K562 (cell line): ENCODE measurements around the gene ZNF768. TPM values are rescaled to one million over a fixed set of nuclear protein-coding genes. Genes with fewer than 3 reads are reported as not detected.
A peak's percentile ranks its signal among the peaks of the same experiment; 100 is the strongest.

Experiments
- ADNP ChIP-seq: fragments of 200-800 bp; sonication (Bioruptor generic); IDR thresholded peaks from 2 replicates; pipeline ENCODE4 v1.6.1; 2016; ENCODE audit warnings: missing genetic modification characterization, missing compliant biosample characterization
- BRCA1 ChIP-seq, 2 experiments: fragments of 450-650 bp in 1 of 2; sonication (generic) in 1 of 2; formaldehyde crosslinking in 1 of 2; IDR thresholded peaks; 2 replicates each; pipeline versions ENCODE4 v1.5.0 to v1.6.1; 2017 to 2020; ENCODE audit warnings: mild to moderate bottlenecking in 1 of 2, missing genetic modification reagents in 1 of 2
- FOS ChIP-seq: IDR thresholded peaks from 3 replicates; pipeline ENCODE4 v1.6.1; 2011; ENCODE audit not compliant: insufficient read length; ENCODE audit errors: extremely low read depth
- KLF1 ChIP-seq: fragments of 450-650 bp; IDR thresholded peaks from 2 replicates; pipeline ENCODE4 v1.6.1; 2016; ENCODE audit warnings: missing genetic modification characterization, missing compliant biosample characterization
- NCOR1 ChIP-seq: fragments of 450-650 bp; IDR thresholded peaks from 2 replicates; pipeline ENCODE4 v1.6.1; 2016; ENCODE audit warnings: mild to moderate bottlenecking, moderate library complexity
- RAD21 ChIP-seq, 2 experiments: fragments of 250-450 bp in 1 of 2; fragments of 450-650 bp in 1 of 2; sonication (Bioruptor Pico) in 1 of 2; formaldehyde crosslinking in 1 of 2; IDR thresholded peaks in 1 of 2; conservative IDR thresholded peaks in 1 of 2; 2 replicates each; pipeline versions ENCODE4 v1.4.0 to v1.8.0; 2020 to 2022; ENCODE audit warnings: mild to moderate bottlenecking in 2 of 2, moderate library complexity in 1 of 2
- RBM17 ChIP-seq: fragments of 200-400 bp; formaldehyde crosslinking; IDR thresholded peaks from 2 replicates; pipeline ENCODE4 v1.6.1; 2017; ENCODE audit warnings: low read depth, mild to moderate bottlenecking, low read length, borderline replicate concordance
- TCF7L2 ChIP-seq: fragments of 150-350 bp; IDR thresholded peaks from 2 replicates; pipeline ENCODE4 v1.6.1; 2016; ENCODE audit warnings: low read depth, mild to moderate bottlenecking, low read length, moderate library complexity
- ZNF121 ChIP-seq: sonication (generic); formaldehyde crosslinking; conservative IDR thresholded peaks from 2 replicates; pipeline ENCODE4 v1.8.0; 2022; ENCODE audit warnings: missing genetic modification reagents
- ZNF24 ChIP-seq: fragments of 450-650 bp; IDR thresholded peaks from 2 replicates; pipeline ENCODE4 v1.6.1; 2016
- ZNF584 ChIP-seq: fragments of 200-800 bp; sonication (Bioruptor generic); IDR thresholded peaks from 2 replicates; pipeline ENCODE4 v1.6.1; 2016; ENCODE audit warnings: low read depth, mild to moderate bottlenecking, missing genetic modification characterization, missing compliant biosample characterization
- ZNF589 ChIP-seq: fragments of 200-800 bp; sonication (Bioruptor generic); IDR thresholded peaks from 2 replicates; pipeline ENCODE4 v1.6.1; 2016; ENCODE audit warnings: low read depth, missing genetic modification characterization, missing compliant biosample characterization
- polyA plus RNA-seq, 8 experiments: library from polyadenylated mRNA; depleted of rRNA in 4 of 8; stranded (reverse) in 5 of 8; unstranded in 3 of 8; fragments of >200 nt; fragmentation: Nextera tagmentation in 2 of 8; fragmentation: Illumina TruSeq in 1 of 8; extraction: Ambion mirVana in 2 of 8; extraction: Trizol in 1 of 8; gene quantifications; 2 replicates each; pipeline versions ENCODE4 v1.2.1 to v1.2.3, GENCODE V29; 2011 to 2014; ENCODE audit warnings: inconsistent platforms in 1 of 8, missing spikeins in 1 of 8
- total RNA-seq, 7 experiments: library from RNA; depleted of rRNA in 6 of 7; stranded (reverse); fragments of >200 nt in 6 of 7; fragmentation: Illumina TruSeq in 2 of 7; extraction: Trizol in 2 of 7; gene quantifications; 2 replicates each; pipeline versions ENCODE4 v1.2.1 to v1.2.3, GENCODE V29; 2011 to 2021; ENCODE audit warnings: low replicate concordance in 1 of 7
- TF ChIP-seq, protein P1 (sequence below): fragments of 450-650 bp; IDR thresholded peaks from 2 replicates; pipeline ENCODE4 v1.6.1; 2016; ENCODE audit warnings: mild to moderate bottlenecking
- TF ChIP-seq, protein P2 (sequence below), 3 experiments: fragments of 200-800 bp in 1 of 3; fragments of 250-450 bp in 1 of 3; fragments of 450-650 bp in 1 of 3; sonication (Bioruptor Pico) in 1 of 3; sonication (Bioruptor generic) in 1 of 3; formaldehyde crosslinking in 1 of 3; IDR thresholded peaks; 2 replicates each; pipeline versions ENCODE4 v1.6.1 to v1.8.0; 2016 to 2022; ENCODE audit warnings: mild to moderate bottlenecking in 2 of 3, missing genetic modification characterization in 2 of 3, missing compliant biosample characterization in 1 of 3, moderate library complexity in 1 of 3
- TF ChIP-seq, protein P3 (sequence below), 2 experiments: fragments of 450-650 bp in 1 of 2; IDR thresholded peaks; 2 replicates each; pipeline ENCODE4 v1.6.1; 2011 to 2017; ENCODE audit warnings: low read depth in 2 of 2, antibody characterized with exemption in 1 of 2, borderline replicate concordance in 1 of 2, low read length in 1 of 2, mild to moderate bottlenecking in 1 of 2, mixed read lengths in 1 of 2; ENCODE audit not compliant: control insufficient read depth in 1 of 2
- TF ChIP-seq, protein P4 (sequence below): fragments of 250-450 bp; sonication (Bioruptor Pico); IDR thresholded peaks from 2 replicates; pipeline ENCODE4 v1.8.0; 2021; ENCODE audit warnings: moderate library complexity, mild to moderate bottlenecking, inconsistent platforms

The ZNF768 gene
- total and polyA plus RNA-seq, 9 of the 15 experiments (the other 6 are each of a cell fraction or from before 2014, with no cell fraction given) = 0.13 to 50.7 (median 26.9) TPM

DNA sequence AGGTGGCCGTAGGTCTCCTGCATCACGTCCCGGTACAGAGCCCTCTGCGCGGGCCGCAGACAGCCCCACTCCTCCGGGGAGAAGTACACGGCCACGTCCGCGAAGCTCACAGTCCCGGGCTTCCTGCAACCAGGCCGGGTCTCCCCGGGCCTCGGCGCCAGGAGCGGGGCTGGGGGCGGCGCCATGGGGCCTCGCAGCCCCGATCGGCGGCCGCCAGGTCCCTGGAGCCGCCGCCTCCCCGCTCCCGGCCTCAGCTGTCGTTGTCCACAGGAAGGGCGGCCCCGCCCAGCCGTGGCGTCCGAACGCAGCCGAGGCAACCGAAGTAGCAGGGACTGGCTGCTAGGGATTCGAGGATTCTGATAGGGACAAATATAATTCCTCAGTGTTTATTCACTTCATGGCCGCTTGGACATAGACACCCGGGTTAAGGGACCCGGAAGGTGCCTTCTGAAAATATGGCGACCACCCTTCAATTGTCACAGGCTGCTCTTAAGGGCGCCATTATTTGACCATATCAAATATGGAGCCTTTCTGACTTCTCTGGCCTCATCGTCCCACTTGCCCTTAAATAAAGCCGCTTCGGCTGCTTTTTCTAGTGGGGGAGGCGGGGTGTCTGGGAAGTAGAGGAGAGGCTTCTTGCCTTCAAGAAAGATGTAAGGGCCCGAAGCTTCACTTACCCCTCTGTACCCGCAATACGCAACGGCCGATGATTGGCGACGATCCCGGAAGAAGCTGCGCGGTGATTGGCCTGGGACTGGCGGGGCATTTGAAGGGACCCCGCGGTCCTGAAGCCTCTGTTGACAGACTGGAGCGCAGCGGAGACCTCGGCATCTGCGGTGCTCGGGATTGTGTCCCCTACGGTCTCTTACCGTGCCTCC, 45.3 kb upstream of the ZNF768 start, which contains the start of gene ZNF688 (continued):
- TF ChIP-seq, protein P1, sequence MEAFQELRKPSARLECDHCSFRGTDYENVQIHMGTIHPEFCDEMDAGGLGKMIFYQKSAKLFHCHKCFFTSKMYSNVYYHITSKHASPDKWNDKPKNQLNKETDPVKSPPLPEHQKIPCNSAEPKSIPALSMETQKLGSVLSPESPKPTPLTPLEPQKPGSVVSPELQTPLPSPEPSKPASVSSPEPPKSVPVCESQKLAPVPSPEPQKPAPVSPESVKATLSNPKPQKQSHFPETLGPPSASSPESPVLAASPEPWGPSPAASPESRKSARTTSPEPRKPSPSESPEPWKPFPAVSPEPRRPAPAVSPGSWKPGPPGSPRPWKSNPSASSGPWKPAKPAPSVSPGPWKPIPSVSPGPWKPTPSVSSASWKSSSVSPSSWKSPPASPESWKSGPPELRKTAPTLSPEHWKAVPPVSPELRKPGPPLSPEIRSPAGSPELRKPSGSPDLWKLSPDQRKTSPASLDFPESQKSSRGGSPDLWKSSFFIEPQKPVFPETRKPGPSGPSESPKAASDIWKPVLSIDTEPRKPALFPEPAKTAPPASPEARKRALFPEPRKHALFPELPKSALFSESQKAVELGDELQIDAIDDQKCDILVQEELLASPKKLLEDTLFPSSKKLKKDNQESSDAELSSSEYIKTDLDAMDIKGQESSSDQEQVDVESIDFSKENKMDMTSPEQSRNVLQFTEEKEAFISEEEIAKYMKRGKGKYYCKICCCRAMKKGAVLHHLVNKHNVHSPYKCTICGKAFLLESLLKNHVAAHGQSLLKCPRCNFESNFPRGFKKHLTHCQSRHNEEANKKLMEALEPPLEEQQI = no peak
- TF ChIP-seq ZNF589 (CRISPR knock-in tag) (no peak), ADNP (tag) (no peak), RBM17 (no peak), FOS (peak; percentile 77), RAD21 (CRISPR knock-in tag; conservative IDR thresholded peaks at IDR 0.05 in 1 of 2, IDR thresholded peaks at IDR 0.05 in 1 of 2) (peak in 1 of 2 experiments; percentile 9; a peak in 1 of 4 replicates), NCOR1 (0 out of 2 replicates have a peak, but pooled peaks have one; percentile 23), KLF1 (no peak), ZNF121 (CRISPR knock-in tag) (no peak), BRCA1 (IDR thresholded peaks at IDR 0.05) (no peak), BRCA1 (CRISPR knock-in tag; IDR thresholded peaks at IDR 0.05) (no peak), ZNF584 (CRISPR knock-in tag) (no peak; the same call in 1 of the 2 replicates), TCF7L2 (no peak), ZNF24 (no peak)
- TF ChIP-seq, protein P2, sequence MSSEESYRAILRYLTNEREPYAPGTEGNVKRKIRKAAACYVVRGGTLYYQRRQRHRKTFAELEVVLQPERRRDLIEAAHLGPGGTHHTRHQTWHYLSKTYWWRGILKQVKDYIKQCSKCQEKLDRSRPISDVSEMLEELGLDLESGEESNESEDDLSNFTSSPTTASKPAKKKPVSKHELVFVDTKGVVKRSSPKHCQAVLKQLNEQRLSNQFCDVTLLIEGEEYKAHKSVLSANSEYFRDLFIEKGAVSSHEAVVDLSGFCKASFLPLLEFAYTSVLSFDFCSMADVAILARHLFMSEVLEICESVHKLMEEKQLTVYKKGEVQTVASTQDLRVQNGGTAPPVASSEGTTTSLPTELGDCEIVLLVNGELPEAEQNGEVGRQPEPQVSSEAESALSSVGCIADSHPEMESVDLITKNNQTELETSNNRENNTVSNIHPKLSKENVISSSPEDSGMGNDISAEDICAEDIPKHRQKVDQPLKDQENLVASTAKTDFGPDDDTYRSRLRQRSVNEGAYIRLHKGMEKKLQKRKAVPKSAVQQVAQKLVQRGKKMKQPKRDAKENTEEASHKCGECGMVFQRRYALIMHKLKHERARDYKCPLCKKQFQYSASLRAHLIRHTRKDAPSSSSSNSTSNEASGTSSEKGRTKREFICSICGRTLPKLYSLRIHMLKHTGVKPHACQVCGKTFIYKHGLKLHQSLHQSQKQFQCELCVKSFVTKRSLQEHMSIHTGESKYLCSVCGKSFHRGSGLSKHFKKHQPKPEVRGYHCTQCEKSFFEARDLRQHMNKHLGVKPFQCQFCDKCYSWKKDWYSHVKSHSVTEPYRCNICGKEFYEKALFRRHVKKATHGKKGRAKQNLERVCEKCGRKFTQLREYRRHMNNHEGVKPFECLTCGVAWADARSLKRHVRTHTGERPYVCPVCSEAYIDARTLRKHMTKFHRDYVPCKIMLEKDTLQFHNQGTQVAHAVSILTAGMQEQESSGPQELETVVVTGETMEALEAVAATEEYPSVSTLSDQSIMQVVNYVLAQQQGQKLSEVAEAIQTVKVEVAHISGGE (CRISPR knock-in tag; IDR thresholded peaks at IDR 0.05) = peak in 2 of 3 experiments; percentile 25 to 78; a peak in 3 of 6 replicates
- TF ChIP-seq, protein P3, sequence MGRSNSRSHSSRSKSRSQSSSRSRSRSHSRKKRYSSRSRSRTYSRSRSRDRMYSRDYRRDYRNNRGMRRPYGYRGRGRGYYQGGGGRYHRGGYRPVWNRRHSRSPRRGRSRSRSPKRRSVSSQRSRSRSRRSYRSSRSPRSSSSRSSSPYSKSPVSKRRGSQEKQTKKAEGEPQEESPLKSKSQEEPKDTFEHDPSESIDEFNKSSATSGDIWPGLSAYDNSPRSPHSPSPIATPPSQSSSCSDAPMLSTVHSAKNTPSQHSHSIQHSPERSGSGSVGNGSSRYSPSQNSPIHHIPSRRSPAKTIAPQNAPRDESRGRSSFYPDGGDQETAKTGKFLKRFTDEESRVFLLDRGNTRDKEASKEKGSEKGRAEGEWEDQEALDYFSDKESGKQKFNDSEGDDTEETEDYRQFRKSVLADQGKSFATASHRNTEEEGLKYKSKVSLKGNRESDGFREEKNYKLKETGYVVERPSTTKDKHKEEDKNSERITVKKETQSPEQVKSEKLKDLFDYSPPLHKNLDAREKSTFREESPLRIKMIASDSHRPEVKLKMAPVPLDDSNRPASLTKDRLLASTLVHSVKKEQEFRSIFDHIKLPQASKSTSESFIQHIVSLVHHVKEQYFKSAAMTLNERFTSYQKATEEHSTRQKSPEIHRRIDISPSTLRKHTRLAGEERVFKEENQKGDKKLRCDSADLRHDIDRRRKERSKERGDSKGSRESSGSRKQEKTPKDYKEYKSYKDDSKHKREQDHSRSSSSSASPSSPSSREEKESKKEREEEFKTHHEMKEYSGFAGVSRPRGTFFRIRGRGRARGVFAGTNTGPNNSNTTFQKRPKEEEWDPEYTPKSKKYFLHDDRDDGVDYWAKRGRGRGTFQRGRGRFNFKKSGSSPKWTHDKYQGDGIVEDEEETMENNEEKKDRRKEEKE (IDR thresholded peaks at IDR 0.05; ENCODE audit: borderline replicate concordance in 1 of 2, control insufficient read depth in 1 of 2, low read depth in 2 of 2, low read length in 1 of 2) = no peak
- TF ChIP-seq, protein P4, sequence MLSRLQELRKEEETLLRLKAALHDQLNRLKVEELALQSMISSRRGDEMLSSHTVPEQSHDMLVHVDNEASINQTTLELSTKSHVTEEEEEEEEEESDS (CRISPR knock-in tag) = no peak
